ENCODE results near the gene CHST11. TPM values are rescaled to one million over a fixed set of nuclear protein-coding genes. Genes with fewer than 3 reads are reported as not detected.

Gene CHST11
- total and polyA plus RNA-seq, 4 donors: 0.57 to 11.1 (median 3.7) TPM

DNA sequence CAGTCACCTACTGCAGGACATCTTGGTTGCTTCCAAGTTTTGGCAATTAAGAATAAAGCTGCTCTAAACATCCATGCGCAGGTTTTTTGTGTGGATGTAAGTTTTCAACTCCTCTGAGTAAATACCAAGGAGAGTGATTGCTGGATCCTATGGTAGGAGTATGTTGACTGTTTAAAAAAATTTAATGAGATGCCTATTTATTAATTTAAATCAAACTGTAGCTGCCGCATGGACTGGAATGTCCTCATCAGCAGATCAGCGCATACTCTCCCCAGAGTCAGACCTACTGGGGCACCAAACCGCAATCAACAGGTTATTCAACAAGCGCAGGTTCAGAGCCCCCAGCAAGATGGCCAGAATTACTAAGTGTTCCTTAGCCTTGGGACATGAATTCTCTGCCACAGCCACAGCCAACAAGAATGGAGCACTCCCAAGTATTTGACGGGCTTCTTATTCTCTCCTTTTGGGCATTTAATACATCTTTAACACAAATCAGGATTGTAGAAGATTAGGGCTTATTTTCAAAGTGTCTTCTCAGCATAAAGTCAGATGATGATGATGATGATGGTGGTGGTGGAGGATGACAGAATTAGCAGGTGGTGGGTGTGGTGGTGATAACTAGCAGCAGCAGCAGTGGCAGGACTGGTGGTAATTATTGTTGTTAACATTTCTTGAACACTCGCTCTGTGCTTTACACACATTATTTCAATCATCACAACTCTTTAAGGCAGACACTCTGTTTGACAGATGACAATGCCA lies 170.7 kb downstream of the CHST11 start (continued):
- no peak for TF ChIP-seq JUND (IDR thresholded peaks at IDR 0.05)
- TF ChIP-seq MAX (IDR thresholded peaks at IDR 0.05): no peak
- no peak for TF ChIP-seq SP1 (IDR thresholded peaks at IDR 0.05)

- Histone ChIP-seq H3K36me3 (ENCODE audit: control insufficient read depth in 4 of 4, insufficient read depth in 3 of 4, low read depth in 1 of 4, low read length in 3 of 4) (no peaks in the 10 kb centered on the region), H3K4me1 (ENCODE audit: control insufficient read depth in 4 of 4, insufficient read depth in 4 of 4, low read length in 3 of 4) (no peaks in the 10 kb centered on the region), H3K27ac (ENCODE audit: low read depth in 1 of 2, low read length in 2 of 2) (no peak overlapping the region), H3K9me3 (ENCODE audit: control insufficient read depth in 4 of 4, low read length in 3 of 4) (no peaks in the 10 kb centered on the region), H3K9ac (ENCODE audit: low read depth in 1 of 2, low read length in 2 of 2) (no peak overlapping the region), H3K4me3 (ENCODE audit: low read depth in 1 of 3, low read length in 3 of 3) (no peak overlapping the region), H3K27me3 (ENCODE audit: control insufficient read depth in 4 of 4, insufficient read depth in 4 of 4, low read length in 3 of 4) (no peaks in the 10 kb centered on the region)
- WGBS: 86% methylated on average over 16 of the region's 16 CpGs
- no peak for DNase-seq (ENCODE audit: low spot score)
- TF ChIP-seq, protein P1, sequence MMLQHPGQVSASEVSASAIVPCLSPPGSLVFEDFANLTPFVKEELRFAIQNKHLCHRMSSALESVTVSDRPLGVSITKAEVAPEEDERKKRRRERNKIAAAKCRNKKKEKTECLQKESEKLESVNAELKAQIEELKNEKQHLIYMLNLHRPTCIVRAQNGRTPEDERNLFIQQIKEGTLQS (IDR thresholded peaks at IDR 0.05): no peak
- TF ChIP-seq EGR1 (IDR thresholded peaks at IDR 0.05; ENCODE audit: low read depth in 2 of 2) (no peak), FOXA1 (IDR thresholded peaks at IDR 0.05) (no peak), CTCF (IDR thresholded peaks at IDR 0.05; ENCODE audit: low read depth, low read length, missing input control) (no peak), JUND (IDR thresholded peaks at IDR 0.05) (no peak), MAX (IDR thresholded peaks at IDR 0.05) (no peak), REST (IDR thresholded peaks at IDR 0.05) (no peak), YY1 (IDR thresholded peaks at IDR 0.05) (no peak), HNF4G (IDR thresholded peaks at IDR 0.05) (no peak), GABPA (IDR thresholded peaks at IDR 0.05 in 1 of 2, conservative IDR thresholded peaks at IDR 0.05 in 1 of 2) (no peak)
Measured at GRCh38 chr12:104627990-104628830, 171.5 kb downstream of the CHST11 start.

GRCh38 chr12:104628831-104629135 lies 172.0 kb downstream of the CHST11 start:
- H3K36me3 ChIP-seq (ENCODE audit: control insufficient read depth in 4 of 4, insufficient read depth in 3 of 4, low read depth in 1 of 4, low read length in 3 of 4): no peaks in the 10 kb centered on the region
- H3K4me3 ChIP-seq (ENCODE audit: low read depth in 1 of 3, low read length in 3 of 3): no peak overlapping the region
- WGBS: 73% methylated on average over 3 of the region's 3 CpGs
- no peak overlapping the region for H3K9ac ChIP-seq (ENCODE audit: low read depth in 1 of 2, low read length in 2 of 2)
- no peak overlapping the region for H3K27ac ChIP-seq (ENCODE audit: low read depth in 1 of 2, low read length in 2 of 2)
- H3K27me3 ChIP-seq (ENCODE audit: control insufficient read depth in 4 of 4, insufficient read depth in 4 of 4, low read length in 3 of 4): no peaks in the 10 kb centered on the region
- H3K4me1 ChIP-seq (ENCODE audit: control insufficient read depth in 4 of 4, insufficient read depth in 4 of 4, low read length in 3 of 4): no peaks in the 10 kb centered on the region
- DNase-seq (ENCODE audit: low spot score): no peak
- H3K9me3 ChIP-seq (ENCODE audit: control insufficient read depth in 4 of 4, low read length in 3 of 4): no peaks in the 10 kb centered on the region
- TF ChIP-seq REST (IDR thresholded peaks at IDR 0.05) (no peak), EGR1 (IDR thresholded peaks at IDR 0.05; ENCODE audit: low read depth in 2 of 2) (no peak), CTCF (IDR thresholded peaks at IDR 0.05; ENCODE audit: low read depth, low read length, missing input control) (no peak), FOXA2 (IDR thresholded peaks at IDR 0.05) (no peak), TAF1 (conservative IDR thresholded peaks at IDR 0.05) (no peak), FOXA1 (IDR thresholded peaks at IDR 0.05) (no peak), NR2F2 (IDR thresholded peaks at IDR 0.05) (no peak), YY1 (IDR thresholded peaks at IDR 0.05) (no peak), HNF4G (IDR thresholded peaks at IDR 0.05) (no peak), JUND (IDR thresholded peaks at IDR 0.05) (no peak), GABPA (IDR thresholded peaks at IDR 0.05 in 1 of 2, conservative IDR thresholded peaks at IDR 0.05 in 1 of 2) (no peak)

Measured in liver (tissue), 9 donors.